Tibial artery (tissue), 4 donors: ENCODE data around the gene REG1B.

Experiments
- DNase-seq, 2 donors: peaks; one replicate each; pipeline ENCODE4 v3.0.0-alpha.2; 2019
- H3K27ac ChIP-seq, 2 donors: fragments of 200-600 bp; sonication (generic) in 1 of 2; 1 replicate in 1 of 2; 2 replicates in 1 of 2; pipeline ENCODE4 v1.5.1; 2018 to 2019; ENCODE audit warnings: mild to moderate bottlenecking in 1 of 2
- H3K27me3 ChIP-seq, 2 donors: fragments of 200-600 bp; sonication (generic) in 1 of 2; one replicate each; pipeline versions ENCODE4 v1.5.1 to v1.6.0; 2016 to 2019
- H3K36me3 ChIP-seq, 3 donors: fragments of 200-600 bp; sonication (generic) in 2 of 3; one replicate each; pipeline ENCODE4 v1.5.1; 2016 to 2019; ENCODE audit warnings: mild to moderate bottlenecking in 2 of 3
- H3K4me1 ChIP-seq, 4 donors: fragments of 200-600 bp; sonication (generic) in 2 of 4; 1 replicate in 3 of 4; 2 replicates in 1 of 4; pipeline ENCODE4 v1.5.1; 2016 to 2019
- H3K4me3 ChIP-seq, 2 donors: fragments of 200-600 bp; sonication (generic) in 1 of 2; 1 replicate in 1 of 2; 2 replicates in 1 of 2; pipeline ENCODE4 v1.5.1; 2018 to 2019; ENCODE audit warnings: mild to moderate bottlenecking in 2 of 2
- H3K9me3 ChIP-seq, 3 donors: fragments of 200-600 bp; sonication (generic) in 1 of 3; one replicate each; pipeline ENCODE4 v1.5.1; 2016 to 2019
- CTCF ChIP-seq, 2 experiments: fragments of 200-600 bp in 1 of 2; fragments of 450-650 bp in 1 of 2; IDR thresholded peaks; one replicate each; pipeline ENCODE4 v1.5.1; 2017 to 2019; ENCODE audit warnings: antibody characterized with exemption in 2 of 2, mild to moderate bottlenecking in 1 of 2, moderate library complexity in 1 of 2
- intact Hi-C: fragments of 100-400 bp; cut with DNase I; formaldehyde crosslinking; loops from one replicate; pipeline ENCODE4 v1.15.0; 2023; ENCODE audit warnings: low total_unique reads

The REG1B gene

GRCh38 chr2:79087785-79088364 is at the start of gene REG1B:
REG1B (minus strand) TSS chr2:79087993; CDS start chr2:79087612, 381 bp downstream.
- Histone ChIP-seq H3K4me3 (no peak within 1 kb of the TSS), H3K36me3 (no peaks in the 10 kb centered on the region), H3K27ac (no peak within 1 kb of the TSS), H3K9me3 (no peaks in the 10 kb centered on the region), H3K4me1 (no peaks in the 10 kb centered on the region), H3K27me3 (no peaks in the 10 kb centered on the region)
- TF ChIP-seq CTCF (IDR thresholded peaks at IDR 0.05), result no peak
- no peak for DNase-seq
- intact Hi-C loops, result no loop called here

GRCh38 chr2:79131687-79132086 is 43.9 kb upstream of the REG1B start:
- no peaks in the 10 kb centered on the region for H3K4me1 ChIP-seq
- H3K9me3 ChIP-seq, result no peaks in the 10 kb centered on the region
- H3K27me3 ChIP-seq, result no peaks in the 10 kb centered on the region
- no peak overlapping the region for H3K27ac ChIP-seq
- DNase-seq, result no peak
- no peak for TF ChIP-seq CTCF (IDR thresholded peaks at IDR 0.05)
- H3K4me3 ChIP-seq, result no peak overlapping the region
- intact Hi-C loops, result no loop called here
- no peaks in the 10 kb centered on the region for H3K36me3 ChIP-seq

GRCh38 chr2:79129804-79130203 is 42.0 kb upstream of the REG1B start:
- Histone ChIP-seq H3K36me3 (no peaks in the 10 kb centered on the region), H3K4me1 (no peaks in the 10 kb centered on the region), H3K27me3 (no peaks in the 10 kb centered on the region), H3K4me3 (no peak overlapping the region), H3K9me3 (no peaks in the 10 kb centered on the region), H3K27ac (no peak overlapping the region)
- TF ChIP-seq CTCF (IDR thresholded peaks at IDR 0.05), result no peak
- DNase-seq, result no peak
- intact Hi-C loops, result no loop called here

GRCh38 chr2:79129260-79129659 is 41.5 kb upstream of the REG1B start:
- Histone ChIP-seq H3K9me3 (no peaks in the 10 kb centered on the region), H3K27me3 (no peaks in the 10 kb centered on the region), H3K4me3 (no peak overlapping the region), H3K27ac (no peak overlapping the region), H3K36me3 (no peaks in the 10 kb centered on the region), H3K4me1 (no peaks in the 10 kb centered on the region)
- DNase-seq, result no peak
- TF ChIP-seq CTCF (IDR thresholded peaks at IDR 0.05), result no peak
- intact Hi-C loops, result no loop called here

- H3K4me3 ChIP-seq, result no peak overlapping the region
- DNase-seq, result no peak
- no peaks in the 10 kb centered on the region for H3K36me3 ChIP-seq
- H3K27me3 ChIP-seq, result no peaks in the 10 kb centered on the region
- intact Hi-C loops, result no loop called here
- H3K27ac ChIP-seq, result no peak overlapping the region
- no peaks in the 10 kb centered on the region for H3K4me1 ChIP-seq
- TF ChIP-seq CTCF (IDR thresholded peaks at IDR 0.05), result no peak
- H3K9me3 ChIP-seq, result no peaks in the 10 kb centered on the region
These were observed 40.6 kb upstream of the REG1B start for GRCh38 chr2:79128406-79128805.

- intact Hi-C loops, result no loop called here
- no peak for TF ChIP-seq CTCF (IDR thresholded peaks at IDR 0.05)
- no peak overlapping the region for H3K4me3 ChIP-seq
These were observed 37.9 kb upstream of the REG1B start for GRCh38 chr2:79125721-79125985.

More at GRCh38 chr2:79125721-79125985, 37.9 kb upstream of the REG1B start:
- no peak overlapping the region for H3K27ac ChIP-seq
- H3K27me3 ChIP-seq, result no peaks in the 10 kb centered on the region
- no peaks in the 10 kb centered on the region for H3K9me3 ChIP-seq
- H3K4me1 ChIP-seq, result no peaks in the 10 kb centered on the region
- no peaks in the 10 kb centered on the region for H3K36me3 ChIP-seq
- no peak for DNase-seq
